Measurements from ENCODE around the gene LRRC58. TPM values are rescaled to one million over a fixed set of nuclear protein-coding genes. Genes with fewer than 3 reads are reported as not detected.

Gene LRRC58
- total RNA-seq, 1 experiment from 2014 or later = 34.8 TPM

DNA sequence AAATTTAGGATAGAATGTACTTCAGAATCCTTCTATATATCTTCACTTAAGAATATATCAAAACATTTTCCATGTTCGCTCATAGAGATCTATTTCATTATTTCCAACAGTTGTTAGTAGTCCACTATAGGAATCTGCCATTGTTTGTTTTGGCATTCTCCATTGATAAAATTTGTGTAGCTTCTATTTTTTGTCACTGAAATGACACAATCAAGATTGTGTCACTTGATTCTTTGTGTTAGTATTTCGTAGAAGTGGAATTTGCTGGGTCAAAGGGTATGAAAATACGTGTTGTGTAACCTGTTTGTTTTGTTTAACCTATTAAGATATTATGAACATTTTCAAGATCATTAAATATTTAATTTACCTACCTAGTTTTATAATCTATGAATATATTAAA lies 48.2 kb downstream of the LRRC58 start (continued):
- TF ChIP-seq POLR2AphosphoS5 (IDR thresholded peaks at IDR 0.05; ENCODE audit: low read depth, low read length) = no peak

DNA sequence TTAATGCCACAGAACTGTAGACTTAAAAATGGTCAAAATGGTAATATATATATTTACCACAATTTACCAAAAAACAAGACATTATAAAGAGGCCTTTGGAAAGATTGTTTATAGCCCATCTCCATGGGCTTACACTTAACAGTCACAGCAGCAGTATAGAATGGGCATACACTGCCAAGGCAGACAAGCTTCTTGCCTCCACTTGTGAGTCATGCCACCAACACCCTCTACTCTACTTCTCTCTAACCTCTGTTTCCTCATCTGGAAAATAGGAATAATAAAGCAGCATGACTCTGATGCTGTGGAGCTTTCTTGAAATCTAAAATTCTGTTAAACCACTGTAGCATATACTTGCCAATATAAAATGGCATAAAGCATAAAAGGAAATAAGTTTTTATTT lies 49.8 kb downstream of the LRRC58 start:
- Histone ChIP-seq H3K36me3 (ENCODE audit: control insufficient read depth in 1 of 2, insufficient read depth in 2 of 2, low read length in 2 of 2) (no peaks in the 10 kb centered on the region), H3K27me3 (ENCODE audit: insufficient read depth, low read length) (no peaks in the 10 kb centered on the region), H3K4me2 (ENCODE audit: low read length) (no peak overlapping the region), H3K4me3 (replicated peaks in 1 of 2; ENCODE audit: low read depth in 1 of 2, low read length in 2 of 2) (no peak overlapping the region), H3K9ac (ENCODE audit: low read length) (no peak overlapping the region), H3K27ac (ENCODE audit: low read depth, low read length) (no peak overlapping the region), H3K4me1 (ENCODE audit: control insufficient read depth in 1 of 2, insufficient read depth in 2 of 2, low read length in 2 of 2) (peaks cover 0 to under 1% of the 10 kb centered on the region in 2 experiments; a peak in 2 of 4 replicates), H2AFZ (ENCODE audit: low read depth, low read length, poor library complexity, severe bottlenecking) (no peak overlapping the region), H3K9me2 (ENCODE audit: insufficient read depth) (no peaks in the 10 kb centered on the region), H3K79me2 (ENCODE audit: insufficient read depth, low read length) (no peaks in the 10 kb centered on the region), H3K9me3 (ENCODE audit: control insufficient read depth in 1 of 2, insufficient read depth in 1 of 2, low read depth in 1 of 2, low read length in 2 of 2) (no peaks in the 10 kb centered on the region), H4K20me1 (ENCODE audit: insufficient read depth) (no peaks in the 10 kb centered on the region)
- ChIA-PET CTCF (no interaction called here), RAD21 (ENCODE audit: low non-redundant PET in 1 of 2, low total read pairs in 2 of 2, uncharacterized antibody in 2 of 2, unreplicated experiment in 2 of 2) (no interaction called here), POLR2A (no interaction called here)
- ATAC-seq (no peak), DNase-seq (ENCODE audit: low read depth, low spot score) (no peak)
- intact Hi-C loops (cut with micrococcal nuclease) = no loop called here
- TF ChIP-seq JUND (IDR thresholded peaks at IDR 0.05) (no peak), ATF3 (IDR thresholded peaks at IDR 0.05) (no peak), POLR2A (IDR thresholded peaks at IDR 0.05; ENCODE audit: borderline replicate concordance, extremely low read depth, insufficient read depth, insufficient read length) (no peak), SIN3A (IDR thresholded peaks at IDR 0.05; ENCODE audit: low read depth) (no peak), RAD21 (IDR thresholded peaks at IDR 0.05; ENCODE audit: low read depth) (no peak), YY1 (IDR thresholded peaks at IDR 0.05; ENCODE audit: extremely low read depth, insufficient replicate concordance, low read depth, low read length) (no peak), SRF (IDR thresholded peaks at IDR 0.05; ENCODE audit: low read depth) (no peak), SP1 (IDR thresholded peaks at IDR 0.05; ENCODE audit: low read depth) (no peak), REST (IDR thresholded peaks at IDR 0.05; ENCODE audit: low read depth) (no peak), ZFX (IDR thresholded peaks at IDR 0.05) (no peak), POLR2AphosphoS5 (IDR thresholded peaks at IDR 0.05; ENCODE audit: low read depth, low read length) (no peak), CEBPB (IDR thresholded peaks at IDR 0.05; ENCODE audit: low read depth) (no peak), TCF7L2 (IDR thresholded peaks at IDR 0.05; ENCODE audit: borderline replicate concordance, extremely low read depth, insufficient read depth, insufficient read length) (no peak), EGR1 (IDR thresholded peaks at IDR 0.05; ENCODE audit: low read depth) (no peak), FOSL1 (IDR thresholded peaks at IDR 0.05; ENCODE audit: low read depth) (no peak), EZH2 (IDR thresholded peaks at IDR 0.05) (no peak), CBX3 (IDR thresholded peaks at IDR 0.05; ENCODE audit: low read depth) (no peak), ZNF274 (IDR thresholded peaks at IDR 0.05; ENCODE audit: low read depth, low read length) (no peak)
- TF ChIP-seq, protein P1, sequence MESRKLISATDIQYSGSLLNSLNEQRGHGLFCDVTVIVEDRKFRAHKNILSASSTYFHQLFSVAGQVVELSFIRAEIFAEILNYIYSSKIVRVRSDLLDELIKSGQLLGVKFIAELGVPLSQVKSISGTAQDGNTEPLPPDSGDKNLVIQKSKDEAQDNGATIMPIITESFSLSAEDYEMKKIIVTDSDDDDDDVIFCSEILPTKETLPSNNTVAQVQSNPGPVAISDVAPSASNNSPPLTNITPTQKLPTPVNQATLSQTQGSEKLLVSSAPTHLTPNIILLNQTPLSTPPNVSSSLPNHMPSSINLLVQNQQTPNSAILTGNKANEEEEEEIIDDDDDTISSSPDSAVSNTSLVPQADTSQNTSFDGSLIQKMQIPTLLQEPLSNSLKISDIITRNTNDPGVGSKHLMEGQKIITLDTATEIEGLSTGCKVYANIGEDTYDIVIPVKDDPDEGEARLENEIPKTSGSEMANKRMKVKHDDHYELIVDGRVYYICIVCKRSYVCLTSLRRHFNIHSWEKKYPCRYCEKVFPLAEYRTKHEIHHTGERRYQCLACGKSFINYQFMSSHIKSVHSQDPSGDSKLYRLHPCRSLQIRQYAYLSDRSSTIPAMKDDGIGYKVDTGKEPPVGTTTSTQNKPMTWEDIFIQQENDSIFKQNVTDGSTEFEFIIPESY (IDR thresholded peaks at IDR 0.05; ENCODE audit: extremely low read depth, insufficient replicate concordance, low read length) = no peak
- TF ChIP-seq, protein P2, sequence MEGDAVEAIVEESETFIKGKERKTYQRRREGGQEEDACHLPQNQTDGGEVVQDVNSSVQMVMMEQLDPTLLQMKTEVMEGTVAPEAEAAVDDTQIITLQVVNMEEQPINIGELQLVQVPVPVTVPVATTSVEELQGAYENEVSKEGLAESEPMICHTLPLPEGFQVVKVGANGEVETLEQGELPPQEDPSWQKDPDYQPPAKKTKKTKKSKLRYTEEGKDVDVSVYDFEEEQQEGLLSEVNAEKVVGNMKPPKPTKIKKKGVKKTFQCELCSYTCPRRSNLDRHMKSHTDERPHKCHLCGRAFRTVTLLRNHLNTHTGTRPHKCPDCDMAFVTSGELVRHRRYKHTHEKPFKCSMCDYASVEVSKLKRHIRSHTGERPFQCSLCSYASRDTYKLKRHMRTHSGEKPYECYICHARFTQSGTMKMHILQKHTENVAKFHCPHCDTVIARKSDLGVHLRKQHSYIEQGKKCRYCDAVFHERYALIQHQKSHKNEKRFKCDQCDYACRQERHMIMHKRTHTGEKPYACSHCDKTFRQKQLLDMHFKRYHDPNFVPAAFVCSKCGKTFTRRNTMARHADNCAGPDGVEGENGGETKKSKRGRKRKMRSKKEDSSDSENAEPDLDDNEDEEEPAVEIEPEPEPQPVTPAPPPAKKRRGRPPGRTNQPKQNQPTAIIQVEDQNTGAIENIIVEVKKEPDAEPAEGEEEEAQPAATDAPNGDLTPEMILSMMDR (IDR thresholded peaks at IDR 0.05 in 2 of 3, conservative IDR thresholded peaks at IDR 0.05 in 1 of 3; ENCODE audit: borderline replicate concordance in 1 of 3, insufficient read depth in 1 of 3, low read depth in 2 of 3, low read length in 2 of 3) = no peak
- BruUV-seq (replicated peaks) = no TSS peak

Data from HCT116 (cell line).